Panc1 (cell line): Measurements from ENCODE around the gene CDX1. TPM values are rescaled to one million over a fixed set of nuclear protein-coding genes. Genes with fewer than 3 reads are reported as not detected.

ENCODE experiments used
- ATAC-seq: fragments of 200-7000 bp; cut with Tn5 transposase; 2 replicates; pipeline ENCODE4 v1.9.1; 2020; ENCODE audit warnings: mild to moderate bottlenecking, moderate library complexity
- BruUV-seq: library from RNA; stranded (reverse); fragments of 400-500 nt; replicated peaks from 2 replicates; lab custom pipeline; 2021; lab: Mats Ljungman, UMichigan
- CTCF ChIA-PET: fragments of 300-600 bp; sonication (Branson Sonifier 250); formaldehyde crosslinking; loops from one replicate; lab custom pipeline; 2022; ENCODE audit warnings: antibody characterized with exemption; lab: Charles Lee
- POLR2A ChIA-PET: fragments of 300-600 bp; sonication (Branson Sonifier 250); formaldehyde crosslinking; loops from one replicate; lab custom pipeline; 2022; ENCODE audit warnings: antibody characterized with exemption; lab: Charles Lee
- DNase-seq: peaks from one replicate; pipeline ENCODE4 v3.0.0-alpha.2; 2010; ENCODE audit warnings: low read depth, low spot score
- H3K27ac ChIP-seq: 2 replicates; pipeline ENCODE4 v1.5.1; 2011; ENCODE audit warnings: mild to moderate bottlenecking, low read length, inconsistent platforms
- H3K27me3 ChIP-seq: fragments of 200-500 bp; sonication (Bioruptor generic); 2 replicates; pipeline ENCODE4 v1.6.0; 2014; ENCODE audit warnings: low read length, inconsistent platforms; ENCODE audit not compliant: control insufficient read depth, insufficient read depth
- H3K36me3 ChIP-seq: fragments of 200-500 bp; sonication (Bioruptor generic); 2 replicates; pipeline ENCODE4 v1.5.1; 2014; ENCODE audit warnings: inconsistent platforms, mild to moderate bottlenecking, low read length, moderate library complexity; ENCODE audit not compliant: control insufficient read depth, insufficient read depth
- H3K4me1 ChIP-seq: 2 replicates; pipeline ENCODE4 v1.5.1; 2011; ENCODE audit warnings: inconsistent platforms, mild to moderate bottlenecking, low read length, moderate library complexity; ENCODE audit not compliant: control insufficient read depth, insufficient read depth
- H3K4me3 ChIP-seq, 2 experiments: 2 replicates each; pipeline ENCODE4 v1.5.1; 2011 to 2012; ENCODE audit warnings: low read depth in 2 of 2, low read length in 2 of 2, mild to moderate bottlenecking in 2 of 2, inconsistent platforms in 1 of 2, moderate library complexity in 1 of 2
- H3K9me3 ChIP-seq: fragments of 200-500 bp; sonication (Bioruptor generic); 2 replicates; pipeline ENCODE4 v1.5.1; 2014; ENCODE audit warnings: low read depth, mild to moderate bottlenecking, inconsistent platforms, low read length, moderate library complexity; ENCODE audit not compliant: control insufficient read depth, insufficient read depth
- POLR2AphosphoS5 ChIP-seq: IDR thresholded peaks from 2 replicates; pipeline ENCODE4 v1.6.1; 2012; ENCODE audit warnings: mild to moderate bottlenecking, low read depth, low read length, moderate library complexity
- REST ChIP-seq, 2 experiments: IDR thresholded peaks; 2 replicates each; pipeline ENCODE4 v1.6.1; 2011 to 2012; ENCODE audit warnings: low read depth in 2 of 2, control low read depth in 1 of 2, low read length in 1 of 2, mild to moderate bottlenecking in 1 of 2, moderate library complexity in 1 of 2; ENCODE audit not compliant: insufficient read depth in 1 of 2
- SIN3A ChIP-seq: IDR thresholded peaks from 2 replicates; pipeline ENCODE4 v1.6.1; 2012; ENCODE audit warnings: low read depth, mild to moderate bottlenecking, low read length, moderate library complexity, borderline replicate concordance; ENCODE audit not compliant: insufficient read depth
- TCF7L2 ChIP-seq: IDR thresholded peaks from 2 replicates; pipeline ENCODE4 v1.6.1; 2011; ENCODE audit warnings: mild to moderate bottlenecking, low read depth, low read length, inconsistent platforms
- in situ Hi-C: cut with HindIII; loops from 2 replicates; pipeline ENCODE4 v1.10.0; 2016; ENCODE audit warnings: low sequenced_read_pairs, low pct_unique_long_range_greater_than_20kb
- intact Hi-C: fragments of 100-400 bp; cut with micrococcal nuclease; formaldehyde crosslinking; loops from one replicate; pipeline ENCODE4 v1.10.0; 2022; ENCODE audit not compliant: unreplicated experiment
- total RNA-seq: library from RNA; stranded (reverse); gene quantifications from one replicate; pipeline ENCODE4 v1.2.1, GENCODE V29; 2021; ENCODE audit not compliant: unreplicated experiment
- TF ChIP-seq, protein P1 (sequence below): fragments of 450-650 bp; IDR thresholded peaks from 2 replicates; pipeline ENCODE4 v1.5.1; 2017; ENCODE audit warnings: mild to moderate bottlenecking

Gene CDX1
- total RNA-seq, 1 experiment from 2014 or later = not detected

GRCh38 chr5:150215979-150216944 is 49.7 kb downstream of the CDX1 start:
- ATAC-seq (no peak), DNase-seq (no peak)
- Histone ChIP-seq H3K27me3 (no peaks in the 10 kb centered on the region), H3K4me3 (no peak overlapping the region), H3K27ac (no peak overlapping the region), H3K36me3 (no peaks in the 10 kb centered on the region), H3K9me3 (no peaks in the 10 kb centered on the region), H3K4me1 (no peaks in the 10 kb centered on the region)
- ChIA-PET CTCF (no interaction called here), POLR2A (no interaction called here)
- TF ChIP-seq POLR2AphosphoS5 (no peak), TCF7L2 (no peak), REST (IDR thresholded peaks at IDR 0.05; ENCODE audit: insufficient read depth in 1 of 2, low read depth in 2 of 2, low read length in 1 of 2) (no peak), SIN3A (no peak)
- TF ChIP-seq, protein P1, sequence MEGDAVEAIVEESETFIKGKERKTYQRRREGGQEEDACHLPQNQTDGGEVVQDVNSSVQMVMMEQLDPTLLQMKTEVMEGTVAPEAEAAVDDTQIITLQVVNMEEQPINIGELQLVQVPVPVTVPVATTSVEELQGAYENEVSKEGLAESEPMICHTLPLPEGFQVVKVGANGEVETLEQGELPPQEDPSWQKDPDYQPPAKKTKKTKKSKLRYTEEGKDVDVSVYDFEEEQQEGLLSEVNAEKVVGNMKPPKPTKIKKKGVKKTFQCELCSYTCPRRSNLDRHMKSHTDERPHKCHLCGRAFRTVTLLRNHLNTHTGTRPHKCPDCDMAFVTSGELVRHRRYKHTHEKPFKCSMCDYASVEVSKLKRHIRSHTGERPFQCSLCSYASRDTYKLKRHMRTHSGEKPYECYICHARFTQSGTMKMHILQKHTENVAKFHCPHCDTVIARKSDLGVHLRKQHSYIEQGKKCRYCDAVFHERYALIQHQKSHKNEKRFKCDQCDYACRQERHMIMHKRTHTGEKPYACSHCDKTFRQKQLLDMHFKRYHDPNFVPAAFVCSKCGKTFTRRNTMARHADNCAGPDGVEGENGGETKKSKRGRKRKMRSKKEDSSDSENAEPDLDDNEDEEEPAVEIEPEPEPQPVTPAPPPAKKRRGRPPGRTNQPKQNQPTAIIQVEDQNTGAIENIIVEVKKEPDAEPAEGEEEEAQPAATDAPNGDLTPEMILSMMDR = no peak
- in situ Hi-C loops (no loop called here), intact Hi-C loops (no loop called here)
- no TSS peak for BruUV-seq

GRCh38 chr5:150217038-150217437 is 50.5 kb downstream of the CDX1 start:
- no peak for ATAC-seq
- CTCF ChIA-PET = no interaction called here
- H3K27ac ChIP-seq = no peak overlapping the region
- TF ChIP-seq SIN3A (no peak), TCF7L2 (no peak), POLR2AphosphoS5 (no peak), REST (IDR thresholded peaks at IDR 0.05; ENCODE audit: insufficient read depth in 1 of 2, low read depth in 2 of 2, low read length in 1 of 2) (no peak)
- TF ChIP-seq, protein P1 = no peak
- POLR2A ChIA-PET = no interaction called here
- no TSS peak for BruUV-seq
- no peaks in the 10 kb centered on the region for H3K4me1 ChIP-seq
- H3K27me3 ChIP-seq = no peaks in the 10 kb centered on the region
- no peak for DNase-seq
- H3K4me3 ChIP-seq = no peak overlapping the region
- intact Hi-C loops (no loop called here), in situ Hi-C loops (no loop called here)
- no peaks in the 10 kb centered on the region for H3K9me3 ChIP-seq
- H3K36me3 ChIP-seq = no peaks in the 10 kb centered on the region
